GM19023 (cell line): ENCODE results near the gene RASL10A.

ENCODE experiments used
- ATAC-seq: cut with Tn5 transposase; IDR thresholded peaks from one replicate; pipeline ENCODE4 v1.9.1; 2021; ENCODE audit warnings: mild to moderate bottlenecking, moderate library complexity; ENCODE audit not compliant: unreplicated experiment

RASL10A gene

DNA sequence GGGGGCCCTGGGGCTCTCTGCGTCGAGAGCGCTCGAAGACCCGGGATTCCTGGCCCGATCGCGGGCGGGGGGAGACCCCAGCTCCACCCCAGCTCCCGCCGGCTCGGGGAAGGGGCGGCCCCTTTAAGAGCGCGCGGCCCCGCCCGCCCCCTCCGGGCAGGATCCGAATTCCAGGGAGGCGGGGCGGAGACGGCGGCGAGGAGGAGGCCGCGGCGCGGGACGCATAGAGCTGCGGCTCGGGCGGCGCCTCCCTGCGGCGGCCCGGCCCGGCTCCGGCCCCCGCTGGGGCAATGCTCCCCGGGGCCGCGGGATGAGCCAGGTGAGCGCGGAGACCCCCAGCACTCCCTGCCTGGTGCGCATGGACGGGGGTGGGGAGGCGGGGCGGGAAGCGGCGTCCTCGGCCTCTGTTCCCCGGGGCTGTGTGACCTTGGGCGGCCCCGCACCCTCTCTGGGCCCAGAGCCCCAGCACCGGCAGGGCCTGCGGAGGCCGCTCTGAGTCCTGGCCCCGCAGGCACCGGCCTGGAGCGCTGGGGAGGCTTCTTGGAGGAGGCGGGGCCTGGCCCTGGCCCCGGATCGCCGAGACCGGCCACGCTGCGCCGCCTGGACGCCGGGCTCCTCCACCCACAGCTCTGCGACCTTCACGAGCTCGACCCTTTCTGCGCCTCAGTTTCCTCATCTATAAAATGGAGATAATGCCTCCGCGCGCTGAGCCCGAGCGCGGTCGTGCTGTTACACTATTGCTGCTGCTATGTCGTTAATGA lies 8.5 kb downstream of the RASL10A start:
- no peak for ATAC-seq

DNA sequence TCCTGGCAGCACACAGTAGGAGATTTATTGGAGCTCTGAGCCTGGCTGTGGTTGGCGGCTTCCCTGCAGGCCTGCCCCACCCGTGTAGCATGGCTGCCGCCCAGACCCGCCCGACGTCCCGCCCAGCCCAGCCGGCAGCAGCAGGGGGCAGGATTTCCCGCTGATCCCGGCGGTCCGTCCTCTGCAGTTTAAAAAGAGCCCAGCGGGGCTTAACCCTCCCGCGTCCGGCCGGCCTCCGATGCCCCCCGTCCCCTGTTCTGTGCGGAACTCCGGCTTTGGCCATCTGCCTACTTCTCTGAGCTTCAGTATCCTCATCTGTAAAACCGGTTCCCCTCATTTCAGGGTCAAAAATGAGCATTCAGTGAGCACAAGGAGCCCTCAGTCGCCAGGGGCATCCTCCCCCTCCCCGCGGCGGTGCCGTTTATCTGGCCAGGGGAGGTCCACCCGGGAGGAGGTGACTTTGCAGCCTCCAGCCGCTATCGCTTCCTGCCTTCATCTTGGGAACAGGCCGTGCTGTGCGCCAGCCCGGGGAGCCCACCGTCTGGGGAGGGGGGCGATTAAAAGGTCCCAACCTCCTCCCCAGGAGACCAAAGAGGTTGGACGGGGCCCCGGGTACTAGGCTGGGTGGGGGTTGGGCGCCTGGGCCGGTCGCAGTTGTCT lies 9.2 kb downstream of the RASL10A start, which contains the start of gene GAS2L1:
GAS2L1 (plus strand) TSS at position 476 of the 660 bp plus-strand sequence. CDS start 1,456 bp downstream, outside the sequence.
- ATAC-seq, result no peak

GRCh38 chr22:29305836-29306174 lies 9.7 kb downstream of the RASL10A start:
- no peak for ATAC-seq

GRCh38 chr22:29302681-29303465 lies 12.6 kb downstream of the RASL10A start:
- no peak for ATAC-seq

- no peak for ATAC-seq
Observed at GRCh38 chr22:29302402-29302680, 13.2 kb downstream of the RASL10A start.

DNA sequence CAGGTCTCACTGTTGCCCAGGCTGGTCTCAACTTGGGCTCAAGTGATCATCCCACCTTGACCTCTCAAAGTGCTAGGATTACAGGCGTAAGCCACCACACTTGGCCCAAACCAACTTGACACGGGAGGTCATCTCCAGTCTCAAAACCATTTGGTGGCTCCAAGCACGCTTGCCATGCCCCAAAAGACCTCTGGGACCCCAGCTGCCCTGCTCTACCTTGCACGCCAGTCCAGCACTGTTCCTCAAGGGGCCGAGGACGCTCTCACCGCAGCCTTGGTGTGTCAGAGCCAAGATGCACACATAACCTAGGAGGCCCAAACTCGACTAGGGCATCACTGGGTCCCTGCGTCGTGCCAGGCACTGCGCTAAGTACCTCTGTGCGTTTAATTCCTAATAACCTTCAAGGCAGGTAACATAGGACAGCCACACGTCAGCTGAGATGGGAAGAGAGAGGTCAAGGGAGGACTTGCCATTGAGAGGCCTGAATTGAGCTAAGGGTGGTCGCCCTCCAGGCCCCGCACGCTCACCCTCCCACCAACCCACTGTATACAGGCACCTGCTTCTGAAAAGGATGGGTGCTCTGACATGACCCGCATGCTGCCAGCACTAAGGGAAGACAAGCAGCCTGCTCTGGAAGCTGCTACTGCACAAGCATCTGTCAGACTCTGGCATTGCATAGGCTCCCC lies 13.6 kb downstream of the RASL10A start:
- ATAC-seq, result no peak

DNA sequence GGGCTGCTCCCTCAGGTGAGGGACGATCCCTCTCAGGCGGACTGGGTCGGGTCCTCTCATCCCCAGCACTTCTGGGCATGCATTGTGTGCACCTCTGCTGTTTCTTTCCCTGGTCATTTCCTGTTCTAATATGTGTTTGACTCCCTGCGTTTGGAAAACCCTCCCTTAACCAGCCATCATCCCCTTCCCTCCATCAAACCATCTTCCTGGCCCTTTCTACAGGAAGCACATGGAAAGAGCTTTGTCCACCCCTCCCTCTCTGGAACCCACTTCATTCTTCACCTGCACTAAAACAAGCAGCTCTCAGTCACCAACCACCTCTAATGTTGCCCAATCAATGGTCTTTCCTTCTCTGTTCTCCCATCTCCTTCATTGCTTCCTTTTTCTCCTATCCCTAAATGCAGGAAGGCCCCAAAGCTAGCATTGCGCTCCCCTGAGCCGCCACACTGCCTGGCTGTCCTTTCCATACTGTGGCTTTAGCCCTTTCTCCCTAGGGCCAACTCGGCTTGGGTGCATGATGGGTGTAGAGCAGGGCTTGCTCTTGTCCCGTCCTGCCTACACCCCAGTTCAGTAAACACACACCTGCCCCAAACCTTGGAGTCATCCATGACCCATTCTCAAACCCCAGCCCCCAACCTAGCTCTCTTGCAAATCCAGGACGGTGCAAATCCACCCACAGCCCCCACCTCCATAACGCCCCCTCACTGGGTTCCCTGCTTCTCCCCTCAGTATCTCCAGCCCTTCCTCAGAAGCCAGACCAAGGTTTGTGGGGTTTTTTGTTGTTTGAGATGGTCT lies 14.5 kb downstream of the RASL10A start:
- ATAC-seq, result no peak

GRCh38 chr22:29300467-29300806 lies 15.1 kb downstream of the RASL10A start:
- ATAC-seq, result no peak

GRCh38 chr22:29299136-29299900 lies 16.2 kb downstream of the RASL10A start:
- ATAC-seq, result no peak

- ATAC-seq, result no peak
Observed at GRCh38 chr22:29298641-29299040, 16.9 kb downstream of the RASL10A start.

- no peak for ATAC-seq
Observed at GRCh38 chr22:29292379-29292778, 23.1 kb downstream of the RASL10A start.

- no peak for ATAC-seq
Observed at GRCh38 chr22:29291215-29291614, 24.3 kb downstream of the RASL10A start.

DNA sequence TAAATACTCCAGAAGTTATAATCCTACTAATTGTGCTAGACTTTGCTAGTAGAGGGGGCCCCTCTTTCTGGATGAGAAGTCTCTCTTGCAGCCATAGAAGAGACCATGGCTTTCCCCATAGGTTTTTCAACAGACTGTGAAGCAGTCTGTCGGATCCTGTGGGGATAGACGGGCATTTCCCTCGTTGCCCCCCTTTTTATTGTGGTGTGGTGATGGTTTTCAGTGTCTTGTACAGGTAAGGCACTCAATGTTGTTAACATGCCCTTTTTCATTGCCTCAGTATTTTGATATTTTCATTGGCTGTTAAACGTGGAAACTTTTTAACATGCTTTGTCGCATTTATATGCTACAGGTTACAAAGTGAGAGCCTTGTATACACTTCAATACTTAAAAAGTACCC lies 25.4 kb downstream of the RASL10A start:
- ATAC-seq, result no peak

GRCh38 chr22:29288837-29289236 lies 26.7 kb downstream of the RASL10A start:
- ATAC-seq, result no peak

- no peak for ATAC-seq
Observed at GRCh38 chr22:29284196-29284595, 31.3 kb downstream of the RASL10A start.

GRCh38 chr22:29277927-29278326 lies 37.6 kb downstream of the RASL10A start:
- ATAC-seq, result no peak

DNA sequence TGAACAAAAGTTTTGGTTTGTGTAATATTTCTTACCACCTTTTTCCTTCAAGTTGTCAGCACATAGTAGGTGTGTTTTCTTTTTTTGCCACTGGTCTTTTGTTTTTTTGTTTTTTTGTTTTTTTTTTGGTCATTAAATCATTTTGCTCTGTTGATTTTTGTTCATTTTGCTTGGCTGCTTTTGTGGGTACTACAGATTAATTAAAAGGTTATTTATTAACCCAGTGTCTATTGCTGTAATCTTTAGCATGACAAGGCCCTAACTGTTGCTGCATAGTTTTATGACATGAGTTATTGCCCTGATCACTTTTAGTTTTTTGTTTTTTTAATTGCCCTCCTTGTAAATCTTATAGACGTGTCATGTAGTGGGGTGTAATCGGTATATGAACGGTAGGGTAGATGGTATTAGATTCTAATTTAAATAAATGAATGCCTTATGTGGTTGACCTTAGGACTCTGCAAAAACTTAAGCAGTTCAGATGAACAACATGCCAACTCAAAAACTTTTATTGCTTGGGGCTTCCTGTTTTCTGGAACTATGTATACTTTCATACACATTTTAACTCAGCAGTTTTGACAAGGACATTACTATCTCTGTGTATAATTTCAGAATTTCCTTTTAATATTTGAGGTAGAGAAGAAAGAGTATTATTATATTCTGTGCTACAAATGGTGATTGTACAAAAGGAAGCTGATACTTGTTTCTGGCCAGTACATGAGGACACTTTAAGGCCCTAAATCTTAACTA lies 39.5 kb downstream of the RASL10A start:
- ATAC-seq, result no peak

- no peak for ATAC-seq
Observed at GRCh38 chr22:29275167-29275566, 40.3 kb downstream of the RASL10A start.

DNA sequence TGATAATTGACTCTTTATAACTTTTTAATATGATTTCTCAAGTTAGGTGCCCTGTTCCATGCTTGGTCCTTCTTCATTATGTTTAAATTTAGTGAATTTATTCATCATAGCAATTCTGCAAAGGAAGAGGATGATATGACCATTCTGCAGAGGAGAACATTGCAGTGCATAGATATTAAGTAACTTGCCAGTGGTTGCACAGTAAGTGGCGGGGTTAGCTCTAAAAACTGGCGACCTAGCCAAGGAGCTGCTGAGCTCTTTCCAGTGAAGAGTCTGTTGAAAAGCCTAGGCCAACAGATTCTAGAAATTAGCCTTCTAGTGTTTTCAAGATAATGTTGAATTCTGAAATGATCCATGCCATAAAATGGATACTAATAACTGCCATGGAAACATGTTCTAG lies 42.9 kb downstream of the RASL10A start:
- ATAC-seq, result no peak
